B cell (primary cell): ENCODE data around the gene NRDC. TPM values are rescaled to one million over a fixed set of nuclear protein-coding genes. Genes with fewer than 3 reads are reported as not detected.

Source experiments
- ATAC-seq: fragments of 200-7000 bp; cut with Tn5 transposase; one replicate; pipeline ENCODE4 v1.10.0; 2021; ENCODE audit warnings: low read depth, mild to moderate bottlenecking, moderate number of reproducible peaks, moderate library complexity
- CTCF ChIA-PET: fragments of 350-600 bp; sonication (Branson Sonifier 250); formaldehyde crosslinking; loops from one replicate; lab custom pipeline; 2021; ENCODE audit warnings: antibody characterized with exemption, inconsistent platforms; lab: Charles Lee
- POLR2A ChIA-PET: fragments of 350-600 bp; sonication (Branson Sonifier 250); formaldehyde crosslinking; loops from one replicate; lab custom pipeline; 2021; ENCODE audit warnings: antibody characterized with exemption; lab: Charles Lee
- DNase-seq: peaks from one replicate; pipeline ENCODE4 v3.0.0; 2013
- H2AFZ ChIP-seq: 2 replicates; pipeline ENCODE4 v1.6.1; 2012; ENCODE audit warnings: mild to moderate bottlenecking, low read depth, low read length; ENCODE audit not compliant: insufficient read depth, poor library complexity, severe bottlenecking
- H3K27ac ChIP-seq, 2 donors: 1 replicate in 1 of 2; 2 replicates in 1 of 2; pipeline ENCODE4 v1.5.1; 2012 to 2013; ENCODE audit warnings: low read length in 2 of 2, mild to moderate bottlenecking in 2 of 2, moderate library complexity in 1 of 2
- H3K27me3 ChIP-seq, 4 experiments: fragments of 200-600 bp in 1 of 4; sonication (generic) in 1 of 4; replicated peaks in 1 of 4; 1 replicate in 2 of 4; 2 replicates in 2 of 4; pipeline versions ENCODE4 v1.6.1 to v1.7.0; 2013 to 2016; ENCODE audit warnings: low read length in 3 of 4, mild to moderate bottlenecking in 2 of 4, mixed read lengths in 1 of 4, moderate library complexity in 1 of 4; ENCODE audit not compliant: insufficient read depth in 4 of 4, control insufficient read depth in 3 of 4; ENCODE audit errors: control extremely low read depth in 1 of 4
- H3K36me3 ChIP-seq, 2 experiments: replicated peaks in 1 of 2; 1 replicate in 1 of 2; 2 replicates in 1 of 2; pipeline versions ENCODE4 v1.6.1 to v1.7.1; 2013; ENCODE audit warnings: low read length in 1 of 2; ENCODE audit not compliant: insufficient read depth in 2 of 2, control insufficient read depth in 1 of 2; ENCODE audit errors: control extremely low read depth in 1 of 2, extremely low read depth in 1 of 2
- H3K4me1 ChIP-seq, 2 donors: fragments of 200-600 bp in 1 of 2; sonication (generic) in 1 of 2; 1 replicate in 1 of 2; 2 replicates in 1 of 2; pipeline versions ENCODE4 v1.5.1 to v1.6.1; 2013 to 2017; ENCODE audit warnings: low read length in 2 of 2; ENCODE audit not compliant: control insufficient read depth in 2 of 2, insufficient read depth in 2 of 2
- H3K4me2 ChIP-seq: replicated peaks from 2 replicates; pipeline ENCODE3; 2012; ENCODE audit warnings: mild to moderate bottlenecking, low read depth, low read length; ENCODE audit not compliant: poor library complexity, severe bottlenecking
- H3K4me3 ChIP-seq, 5 experiments: fragments of 200-600 bp in 1 of 5; sonication (generic) in 1 of 5; 1 replicate in 3 of 5; 2 replicates in 2 of 5; pipeline versions ENCODE4 v1.5.1 to v1.7.0; 2011 to 2016; ENCODE audit warnings: low read length in 4 of 5, mild to moderate bottlenecking in 4 of 5, low read depth in 2 of 5, control low read depth in 1 of 5, moderate library complexity in 1 of 5; ENCODE audit not compliant: insufficient read depth in 1 of 5; ENCODE audit errors: control extremely low read depth in 1 of 5, extremely low read depth in 1 of 5
- H3K79me2 ChIP-seq: fragments of 200-600 bp; sonication (generic); one replicate; pipeline ENCODE4 v1.6.0; 2016; ENCODE audit warnings: low read length; ENCODE audit not compliant: control insufficient read depth, insufficient read depth
- H3K9ac ChIP-seq: fragments of 200-600 bp; sonication (generic); 2 replicates; pipeline ENCODE4 v1.6.1; 2017; ENCODE audit warnings: mild to moderate bottlenecking, low read length, moderate library complexity
- H3K9me3 ChIP-seq, 3 donors: one replicate each; pipeline versions ENCODE4 v1.6.1 to v1.7.1; 2013; ENCODE audit warnings: low read length in 2 of 3; ENCODE audit not compliant: control insufficient read depth in 2 of 3, insufficient read depth in 1 of 3; ENCODE audit errors: control extremely low read depth in 1 of 3
- H4K20me1 ChIP-seq: 2 replicates; pipeline ENCODE4 v1.6.0; 2012; ENCODE audit warnings: mild to moderate bottlenecking, low read length; ENCODE audit not compliant: insufficient read depth, control insufficient read depth, poor library complexity, severe bottlenecking
- H3K27ac Mint-ChIP-seq: one replicate; pipeline ENCODE4 v1.8.0; 2021; ENCODE audit warnings: mixed read lengths
- H3K27me3 Mint-ChIP-seq: one replicate; pipeline ENCODE4 v1.8.0; 2021; ENCODE audit warnings: mixed read lengths
- H3K4me1 Mint-ChIP-seq: one replicate; pipeline ENCODE4 v1.8.0; 2021; ENCODE audit warnings: mixed read lengths
- H3K4me3 Mint-ChIP-seq: one replicate; pipeline ENCODE4 v1.8.0; 2021; ENCODE audit warnings: mixed read lengths
- H3K9me3 Mint-ChIP-seq: one replicate; pipeline ENCODE4 v1.8.0; 2022; ENCODE audit warnings: mixed read lengths; ENCODE audit not compliant: insufficient read depth
- EZH2 ChIP-seq: IDR thresholded peaks from 2 replicates; pipeline ENCODE4 v1.6.1; 2012; ENCODE audit warnings: borderline replicate concordance, low read depth, mild to moderate bottlenecking, moderate library complexity, low read length; ENCODE audit not compliant: insufficient read depth, poor library complexity, severe bottlenecking
- WGBS: methylation state at CpG from one replicate; pipeline ENCODE4 v1.1.5; 2013; ENCODE audit warnings: missing lambda C conversion rate; ENCODE audit not compliant: insufficient coverage; 5-methylcytosine and 5-hydroxymethylcytosine counted together
- intact Hi-C: fragments of 100-400 bp; cut with micrococcal nuclease; formaldehyde crosslinking; loops from one replicate; pipeline ENCODE4 v1.10.0; 2022
- polyA plus RNA-seq: library from polyadenylated mRNA; depleted of rRNA; stranded (reverse); fragments of >200 nt; gene quantifications from 2 replicates; pipeline ENCODE4 v1.2.3, GENCODE V29; 2012
- total RNA-seq, 2 donors: library from RNA; stranded (reverse); fragments of 120-200 nt in 1 of 2; gene quantifications; 1 replicate in 1 of 2; 2 replicates in 1 of 2; pipeline versions ENCODE4 v1.2.3 to v1.2.4, GENCODE V29; 2013 to 2022
- TF ChIP-seq, protein P1 (sequence below): fragments of 200-600 bp; IDR thresholded peaks from one replicate; pipeline ENCODE4 v1.8.0; 2022; ENCODE audit warnings: antibody characterized with exemption, mild to moderate bottlenecking

Gene NRDC
- total and polyA plus RNA-seq, 2 donors (not counting 1 experiment from before 2014, with no cell fraction given) = 55.3 to 154 TPM

DNA sequence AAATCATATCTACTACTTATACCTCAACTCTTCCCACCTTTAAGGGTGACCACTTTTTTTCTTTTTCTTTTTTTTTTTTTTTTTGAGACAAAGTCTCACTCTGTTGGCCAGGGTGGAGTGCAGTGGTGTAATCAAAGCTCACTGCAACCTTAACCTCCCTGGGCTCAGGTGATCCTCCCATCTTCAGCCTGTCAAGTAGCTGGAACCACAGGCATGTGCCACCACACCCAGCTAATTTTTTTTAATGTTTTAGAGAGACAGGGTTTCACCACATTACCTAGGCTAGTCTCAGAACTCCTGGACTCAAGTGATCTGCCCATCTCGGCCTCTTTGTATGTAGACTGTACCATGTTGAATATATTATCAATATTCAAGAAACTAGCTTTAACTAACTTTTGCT is 39.4 kb downstream of the NRDC start:
- Histone ChIP-seq H3K4me1 (no peaks in the 10 kb centered on the region), H3K4me2 (no peak overlapping the region), H3K36me3 (peaks cover 7 to 35% of the 10 kb centered on the region in 2 experiments), H3K27me3 (no peaks in the 10 kb centered on the region), H3K27ac (no peak overlapping the region), H3K4me3 (no peak overlapping the region), H2AFZ (no peak overlapping the region), H4K20me1 (no peaks in the 10 kb centered on the region), H3K9ac (no peak overlapping the region), H3K9me3 (no peaks in the 10 kb centered on the region), H3K79me2 (peaks cover 21% of the 10 kb centered on the region)
- Mint-ChIP-seq H3K27ac (no peak overlapping the region), H3K27me3 (no peaks in the 10 kb centered on the region), H3K9me3 (no peaks in the 10 kb centered on the region), H3K4me1 (peaks cover 7% of the 10 kb centered on the region), H3K4me3 (no peak overlapping the region)
- no peak for ATAC-seq
- CTCF ChIA-PET = interaction anchor here (0.6 to 1.9 kb wide), 2 partner anchors 10 to 429 kb away, joined by 4 to 5 read pairs; no protein-coding TSS in a partner anchor
- intact Hi-C loops = no loop called here
- no peak for DNase-seq
- TF ChIP-seq, protein P1, sequence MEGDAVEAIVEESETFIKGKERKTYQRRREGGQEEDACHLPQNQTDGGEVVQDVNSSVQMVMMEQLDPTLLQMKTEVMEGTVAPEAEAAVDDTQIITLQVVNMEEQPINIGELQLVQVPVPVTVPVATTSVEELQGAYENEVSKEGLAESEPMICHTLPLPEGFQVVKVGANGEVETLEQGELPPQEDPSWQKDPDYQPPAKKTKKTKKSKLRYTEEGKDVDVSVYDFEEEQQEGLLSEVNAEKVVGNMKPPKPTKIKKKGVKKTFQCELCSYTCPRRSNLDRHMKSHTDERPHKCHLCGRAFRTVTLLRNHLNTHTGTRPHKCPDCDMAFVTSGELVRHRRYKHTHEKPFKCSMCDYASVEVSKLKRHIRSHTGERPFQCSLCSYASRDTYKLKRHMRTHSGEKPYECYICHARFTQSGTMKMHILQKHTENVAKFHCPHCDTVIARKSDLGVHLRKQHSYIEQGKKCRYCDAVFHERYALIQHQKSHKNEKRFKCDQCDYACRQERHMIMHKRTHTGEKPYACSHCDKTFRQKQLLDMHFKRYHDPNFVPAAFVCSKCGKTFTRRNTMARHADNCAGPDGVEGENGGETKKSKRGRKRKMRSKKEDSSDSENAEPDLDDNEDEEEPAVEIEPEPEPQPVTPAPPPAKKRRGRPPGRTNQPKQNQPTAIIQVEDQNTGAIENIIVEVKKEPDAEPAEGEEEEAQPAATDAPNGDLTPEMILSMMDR = no peak
- no peak for TF ChIP-seq EZH2
- no CpG with 5 or more reads among the region's 1 CpG for WGBS
- POLR2A ChIA-PET = interaction anchor here (0.5 kb wide), 1 partner anchor 529 kb away, joined by 3 read pairs; no protein-coding TSS in a partner anchor

- no peak overlapping the region for H3K9ac ChIP-seq
- no peak for TF ChIP-seq EZH2
- TF ChIP-seq, protein P1 = no peak
- no peak overlapping the region for H3K4me2 ChIP-seq
- no peaks in the 10 kb centered on the region for H3K9me3 Mint-ChIP-seq
- ATAC-seq = no peak
- H3K27ac ChIP-seq = no peak overlapping the region
- no peak overlapping the region for H2AFZ ChIP-seq
- peaks cover 3% of the 10 kb centered on the region for H3K4me1 Mint-ChIP-seq
- peaks cover 7 to 49% of the 10 kb centered on the region in 2 experiments for H3K36me3 ChIP-seq
- peaks cover 17% of the 10 kb centered on the region for H3K79me2 ChIP-seq
- no peak overlapping the region for H3K4me3 Mint-ChIP-seq
- ChIA-PET CTCF (no interaction called here), POLR2A (no interaction called here)
- intact Hi-C loops = no loop called here
- H3K27me3 Mint-ChIP-seq = no peaks in the 10 kb centered on the region
- H3K4me3 ChIP-seq = no peak overlapping the region
- H4K20me1 ChIP-seq = no peaks in the 10 kb centered on the region
- H3K27me3 ChIP-seq = no peaks in the 10 kb centered on the region
- no peaks in the 10 kb centered on the region for H3K9me3 ChIP-seq
- no peaks in the 10 kb centered on the region for H3K4me1 ChIP-seq
- no peak overlapping the region for H3K27ac Mint-ChIP-seq
- DNase-seq = no peak
- 80% methylated on average over 1 of the region's 1 CpG for WGBS
These were observed 41.3 kb downstream of the NRDC start for GRCh38 chr1:51837243-51837642.
